NCI-H1694 treated with DMSO at 0.1 percent for 48 hours (cell line): Measurements from ENCODE around the gene MARCHF11.

ENCODE experiments used
- DNase-seq: peaks from one replicate; lab custom pipeline; 2025; lab: John Stamatoyannopoulos, UW

The MARCHF11 gene, protein sequence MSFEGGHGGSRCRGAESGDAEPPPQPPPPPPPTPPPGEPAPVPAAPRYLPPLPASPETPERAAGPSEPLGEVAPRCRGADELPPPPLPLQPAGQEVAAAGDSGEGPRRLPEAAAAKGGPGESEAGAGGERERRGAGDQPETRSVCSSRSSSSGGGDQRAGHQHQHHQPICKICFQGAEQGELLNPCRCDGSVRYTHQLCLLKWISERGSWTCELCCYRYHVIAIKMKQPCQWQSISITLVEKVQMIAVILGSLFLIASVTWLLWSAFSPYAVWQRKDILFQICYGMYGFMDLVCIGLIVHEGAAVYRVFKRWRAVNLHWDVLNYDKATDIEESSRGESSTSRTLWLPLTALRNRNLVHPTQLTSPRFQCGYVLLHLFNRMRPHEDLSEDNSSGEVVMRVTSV

DNA sequence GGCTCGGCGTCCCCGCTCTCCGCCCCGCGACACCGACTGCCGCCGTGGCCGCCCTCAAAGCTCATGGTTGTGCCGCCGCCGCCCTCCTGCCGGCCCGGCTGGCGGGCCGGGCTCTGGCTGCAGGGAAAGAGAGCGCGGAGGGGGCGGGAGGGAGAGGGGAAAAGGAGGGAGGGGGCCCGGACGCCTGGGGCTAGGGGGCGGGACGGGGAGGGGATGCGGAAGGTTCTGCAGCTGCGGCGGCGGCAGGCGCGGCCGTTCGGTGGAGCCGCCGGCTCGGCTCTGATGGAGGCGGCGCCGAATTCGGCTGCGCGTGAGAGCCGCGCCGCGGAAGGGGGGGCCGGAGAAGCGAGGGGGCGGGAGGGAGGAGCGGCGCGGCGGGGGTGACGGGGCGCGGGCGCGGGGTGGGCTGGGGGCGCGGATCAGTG lies at the start of gene MARCHF11:
MARCHF11 (minus strand) TSS at position 281 of the 425 bp plus-strand sequence; CDS start at position 65, 216 bp downstream.
- no peak for DNase-seq

DNA sequence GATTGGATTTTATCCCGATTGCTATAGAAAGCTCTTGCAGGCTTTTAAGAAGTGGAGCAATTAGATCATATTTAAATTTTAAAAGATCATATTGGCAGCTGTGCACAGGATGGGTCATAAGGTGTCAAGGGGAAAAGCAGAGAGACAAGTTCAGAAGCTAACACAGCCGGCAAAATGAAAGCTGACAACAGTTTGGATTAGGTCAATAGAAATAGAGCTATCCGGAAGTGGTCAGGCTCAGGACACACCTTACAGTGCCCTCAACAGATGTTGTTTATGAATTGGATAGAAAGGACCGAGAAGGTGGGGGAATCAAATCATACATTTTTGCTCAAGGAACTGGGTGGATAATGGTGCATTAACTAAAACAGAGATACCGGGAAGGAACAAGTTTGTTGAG lies 46.3 kb upstream of the MARCHF11 start:
- no peak for DNase-seq

DNA sequence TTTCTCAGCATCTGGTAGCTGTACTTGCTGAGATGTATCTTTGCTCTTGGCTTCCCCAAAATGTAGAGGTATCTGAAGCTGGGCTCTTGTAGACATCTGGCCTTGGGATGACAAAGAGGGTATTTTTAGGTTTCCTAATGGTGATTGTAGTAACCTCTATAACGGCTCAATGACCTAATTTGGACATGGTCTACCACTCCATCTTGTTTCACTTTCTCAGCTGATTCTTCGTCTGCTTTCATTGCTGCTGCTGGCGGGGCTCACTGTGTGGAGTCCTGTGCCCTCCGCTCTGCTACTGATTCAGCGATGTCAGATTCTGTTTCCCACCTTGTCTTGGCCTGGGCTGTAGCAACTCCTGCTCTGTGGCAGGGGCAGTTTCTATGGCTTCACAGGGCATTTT lies 12.7 kb upstream of the MARCHF11 start:
- DNase-seq = no peak

DNA sequence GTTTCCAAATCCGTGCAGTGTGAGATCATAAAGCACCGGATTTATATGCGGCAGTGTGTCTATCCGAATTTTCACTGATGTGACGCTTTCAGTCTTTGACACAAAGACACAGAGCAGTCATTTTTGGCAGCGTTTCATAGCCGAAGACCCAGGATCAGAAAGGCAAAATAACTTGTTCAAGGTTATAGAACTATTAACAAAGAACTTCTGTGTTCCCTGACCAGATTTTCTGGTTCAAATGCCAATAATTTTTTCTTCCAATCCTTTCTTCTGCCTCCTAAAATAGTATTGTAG lies 1.1 kb upstream of the MARCHF11 start:
- DNase-seq = no peak

DNA sequence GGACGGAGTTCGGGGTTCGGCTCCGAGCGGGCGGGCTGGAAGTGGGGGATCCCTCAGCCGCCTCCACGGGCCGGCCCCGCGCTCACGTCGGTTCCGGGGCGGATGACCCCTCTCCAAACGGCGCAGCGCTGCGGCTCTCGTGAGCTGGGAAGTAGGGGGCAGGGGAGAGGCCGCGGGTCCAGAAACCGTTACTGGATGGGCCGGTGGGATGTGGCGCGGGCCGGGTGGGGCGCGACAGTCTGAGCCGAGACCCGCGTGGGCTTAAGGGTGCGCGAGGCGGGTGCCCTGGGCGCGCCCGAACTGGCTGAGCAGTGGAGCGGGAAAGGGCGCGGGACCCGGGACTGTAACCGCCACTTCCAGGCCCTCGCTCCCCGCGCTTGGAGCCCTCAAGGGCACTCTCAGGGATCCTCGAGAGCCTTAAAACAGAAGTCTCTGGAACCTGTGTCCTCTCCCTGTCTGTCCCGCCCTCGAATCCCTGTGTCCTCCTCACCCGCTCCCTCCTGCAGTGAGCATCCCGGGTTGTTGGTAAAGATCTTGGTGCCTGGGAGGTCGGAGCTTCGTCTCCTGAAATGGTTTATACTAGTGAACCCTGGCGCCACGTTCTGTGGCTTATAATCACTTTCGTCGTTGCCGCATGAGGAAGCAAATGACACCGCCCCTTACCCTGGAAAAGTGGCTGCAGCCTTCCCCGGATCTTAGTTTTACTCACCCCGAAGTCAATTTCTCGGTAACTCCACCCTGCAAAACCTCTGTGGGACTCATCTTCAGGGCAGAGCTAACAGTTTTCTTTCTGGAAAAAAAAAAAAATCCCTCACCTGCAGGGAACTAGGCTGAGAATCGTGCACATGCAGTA lies 571 bp upstream of the MARCHF11 start:
- DNase-seq = no peak

DNA sequence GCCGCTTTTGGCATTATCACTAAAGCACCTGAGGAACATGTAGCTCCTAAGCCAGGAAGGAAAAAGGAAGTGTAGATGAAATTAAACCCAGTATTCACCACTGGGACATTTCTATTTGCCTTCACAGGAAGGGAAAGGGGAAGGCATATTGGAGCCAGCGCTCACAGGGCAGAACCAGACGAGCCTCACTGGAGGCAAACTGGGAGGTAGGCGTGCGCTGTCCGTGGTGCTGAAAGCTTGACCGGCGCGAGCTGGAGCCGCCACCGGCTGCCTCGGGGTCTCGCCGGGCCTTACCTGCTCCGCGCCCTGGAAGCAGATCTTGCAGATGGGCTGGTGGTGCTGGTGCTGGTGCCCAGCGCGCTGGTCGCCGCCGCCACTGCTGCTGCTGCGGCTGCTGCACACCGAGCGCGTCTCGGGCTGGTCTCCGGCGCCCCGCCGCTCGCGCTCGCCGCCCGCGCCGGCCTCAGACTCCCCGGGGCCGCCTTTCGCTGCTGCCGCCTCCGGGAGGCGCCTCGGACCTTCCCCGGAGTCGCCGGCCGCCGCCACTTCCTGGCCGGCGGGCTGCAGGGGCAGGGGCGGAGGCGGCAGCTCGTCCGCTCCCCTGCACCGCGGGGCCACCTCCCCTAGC lies 732 bp downstream of the MARCHF11 start:
- peak; percentile 23 for DNase-seq

DNA sequence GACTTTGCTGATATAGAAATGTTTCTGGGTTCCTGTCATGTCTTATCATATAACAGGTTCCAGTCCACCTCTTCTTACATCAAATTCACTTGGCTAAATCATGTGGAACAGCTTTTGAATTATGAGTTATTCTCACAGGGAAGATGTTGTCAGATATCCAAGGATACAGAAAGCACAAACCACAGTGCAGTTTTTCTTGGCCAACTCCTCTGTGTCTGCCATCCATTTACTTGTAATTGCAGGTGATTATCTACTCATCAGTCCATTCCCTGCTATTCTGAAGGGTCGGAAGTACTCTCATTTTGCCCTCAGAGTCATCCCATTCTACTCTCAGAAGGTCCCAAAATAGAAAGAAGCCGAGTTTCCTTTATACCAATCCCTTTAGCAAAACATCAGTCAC lies 10.0 kb downstream of the MARCHF11 start:
- DNase-seq = no peak

DNA sequence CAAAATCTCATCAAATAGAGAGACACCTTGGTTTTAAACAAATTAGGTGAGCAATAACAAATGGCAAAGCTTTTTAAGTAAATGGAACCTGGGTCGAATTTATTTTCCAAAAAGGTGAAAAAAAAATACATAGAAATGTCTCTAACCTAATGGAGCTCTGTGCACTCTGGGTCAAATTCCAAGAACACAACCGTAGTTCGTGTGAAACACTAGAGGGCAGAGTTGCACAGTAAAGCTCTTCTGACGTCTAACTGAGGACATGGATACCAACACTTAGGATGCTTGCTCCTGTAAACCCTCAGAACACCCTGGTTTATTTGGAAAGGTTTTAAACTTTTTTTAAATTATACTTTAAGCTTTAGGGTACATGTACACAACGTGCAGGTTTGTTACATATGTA lies 18.9 kb downstream of the MARCHF11 start:
- DNase-seq = peak; percentile 83

DNA sequence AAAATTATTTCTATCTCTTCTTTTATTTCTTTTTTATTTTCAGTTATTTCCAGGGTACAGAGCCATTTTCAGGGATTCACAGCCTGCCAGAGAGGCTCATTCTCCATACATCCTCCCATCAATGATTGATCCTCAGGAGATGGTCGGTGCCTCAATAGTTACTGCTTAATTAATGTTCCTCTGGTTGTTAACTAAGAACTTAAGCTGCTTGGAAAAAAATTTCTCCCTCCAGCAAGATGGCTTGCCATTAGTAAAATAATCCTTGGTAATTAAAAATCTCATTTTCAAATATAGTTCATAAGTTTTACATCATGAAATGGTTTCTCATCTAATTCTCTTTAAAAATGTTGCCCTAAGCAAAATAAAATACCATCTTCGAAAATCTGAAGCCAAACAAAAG lies 20.0 kb downstream of the MARCHF11 start:
- no peak for DNase-seq

DNA sequence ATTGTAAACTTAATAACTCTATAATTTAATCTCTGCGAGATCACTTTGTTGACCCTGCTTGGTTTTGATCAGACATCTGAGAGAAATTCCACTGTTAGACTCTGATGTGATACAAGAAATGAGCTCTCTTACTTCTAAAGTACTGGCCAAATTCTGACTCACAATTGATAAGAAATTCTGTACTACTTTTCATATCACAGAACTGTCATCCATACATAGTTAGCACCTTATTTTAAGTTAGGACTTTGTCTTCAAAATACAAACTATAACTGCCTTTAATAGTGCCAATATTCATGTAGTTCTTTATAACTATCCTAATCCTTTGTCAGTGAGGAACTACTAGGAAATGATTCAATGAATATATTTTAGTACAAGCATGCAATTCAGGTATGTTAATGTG lies 23.4 kb downstream of the MARCHF11 start:
- no peak for DNase-seq

DNA sequence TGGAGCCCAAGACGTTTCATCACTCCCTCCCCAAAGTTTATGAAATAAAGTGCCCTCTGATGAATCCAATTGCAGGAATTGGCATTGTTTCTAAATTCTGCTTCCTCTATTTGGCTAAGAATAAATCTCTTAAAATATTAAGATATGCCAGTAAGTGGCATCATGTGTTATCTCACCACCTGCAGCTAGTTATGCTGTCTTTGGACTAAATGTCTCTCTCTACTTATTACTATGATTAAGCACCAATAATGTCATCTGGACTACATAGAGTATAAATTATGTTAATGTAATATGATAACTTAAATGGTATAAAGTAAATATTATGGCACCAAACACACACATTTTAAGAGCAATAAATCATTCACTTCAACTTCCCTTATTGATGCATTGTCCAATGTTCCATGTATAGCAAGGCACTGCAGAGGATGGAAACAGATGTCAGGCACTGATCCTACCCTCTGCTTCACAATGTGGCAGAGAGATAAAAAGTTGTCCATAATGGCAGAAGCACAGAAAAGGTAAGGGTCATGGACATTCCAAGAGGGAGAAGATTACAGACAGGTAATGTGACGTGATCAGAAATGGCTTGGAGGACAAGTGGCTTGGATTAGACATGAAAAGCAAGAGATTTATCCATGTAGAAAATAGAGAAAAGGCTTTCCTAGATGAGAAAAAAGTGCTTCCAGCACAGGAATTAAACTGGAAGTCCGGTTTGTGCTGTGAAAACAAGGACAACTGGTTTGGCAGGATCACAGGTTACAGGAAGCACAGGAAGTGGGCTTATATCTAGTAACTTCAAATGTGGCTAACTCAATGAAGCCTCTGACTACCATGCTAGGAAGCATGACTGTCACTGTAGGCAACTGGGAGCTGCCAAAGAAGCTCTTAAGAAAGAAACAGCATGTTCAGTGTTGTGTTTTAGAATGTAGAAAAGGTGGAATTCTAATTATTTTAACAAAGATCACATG lies 26.7 kb downstream of the MARCHF11 start:
- DNase-seq = no peak

DNA sequence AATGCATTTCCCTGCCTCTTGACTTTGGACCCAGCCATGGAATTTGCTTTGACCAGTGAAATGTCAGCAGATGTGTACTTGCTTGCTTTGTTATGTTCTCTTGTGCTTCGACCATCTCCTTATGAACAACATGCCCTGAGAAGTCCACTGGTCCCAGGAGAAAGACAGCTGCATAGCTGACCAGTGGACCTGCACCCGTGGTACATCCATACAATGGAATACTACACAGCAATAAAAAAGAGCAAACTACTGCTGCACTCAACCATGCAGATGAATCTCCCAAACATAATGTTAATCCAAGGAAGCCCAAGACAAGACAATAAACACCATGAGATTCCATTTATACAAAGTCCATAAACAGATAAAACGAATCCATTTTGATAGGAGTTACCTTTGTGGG lies 30.0 kb downstream of the MARCHF11 start:
- no peak for DNase-seq

DNA sequence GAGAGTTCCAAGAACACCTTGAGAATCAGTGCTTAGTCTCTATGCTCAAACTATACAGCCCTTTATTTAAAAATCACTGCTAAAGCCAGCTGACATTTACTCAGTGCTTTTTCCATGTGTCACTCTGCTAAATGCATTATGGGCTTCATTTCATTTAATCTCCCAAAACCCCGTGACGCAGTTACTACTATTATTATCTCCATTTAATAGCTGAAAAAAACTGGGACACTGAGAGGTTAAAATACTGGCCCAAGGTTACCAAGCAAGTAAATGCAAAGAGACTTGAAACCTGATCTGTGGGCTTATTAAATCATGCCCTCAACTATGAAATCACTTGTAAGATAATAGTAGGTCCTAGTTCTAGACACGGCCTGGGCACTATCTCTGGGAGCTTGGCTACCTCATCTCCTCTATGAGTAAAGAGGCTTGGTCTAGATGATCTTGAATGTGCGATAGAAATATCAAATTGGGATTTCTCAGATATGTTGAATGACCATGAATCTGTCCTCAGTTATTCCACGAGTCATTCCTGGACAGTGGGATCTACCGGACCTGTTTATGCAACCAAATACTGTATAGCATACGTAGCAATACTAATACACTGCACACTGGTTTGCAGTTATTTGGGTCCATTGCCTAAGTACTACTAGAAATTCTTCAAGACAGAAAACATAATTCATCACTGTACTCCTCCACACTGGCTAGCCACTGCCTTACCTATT lies 32.3 kb downstream of the MARCHF11 start:
- DNase-seq = no peak

DNA sequence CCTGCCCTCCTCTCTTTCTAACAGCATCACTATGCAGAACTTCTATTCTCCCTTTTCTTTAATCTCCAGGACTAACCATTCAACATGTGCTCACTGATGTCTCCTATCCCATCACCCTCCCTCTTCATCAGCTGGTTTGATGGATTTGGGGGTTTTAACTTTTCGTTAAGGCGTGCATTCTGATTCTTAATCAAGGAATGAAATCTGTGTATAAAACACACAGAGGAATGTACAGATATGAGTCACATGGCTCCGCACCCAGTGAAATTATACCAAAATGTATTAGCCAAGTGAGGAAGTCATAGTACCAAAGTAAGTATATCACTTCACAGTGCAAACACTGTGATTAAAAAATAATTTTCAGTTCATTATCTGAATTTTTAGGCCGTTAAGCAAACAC lies 35.2 kb downstream of the MARCHF11 start:
- DNase-seq = no peak

DNA sequence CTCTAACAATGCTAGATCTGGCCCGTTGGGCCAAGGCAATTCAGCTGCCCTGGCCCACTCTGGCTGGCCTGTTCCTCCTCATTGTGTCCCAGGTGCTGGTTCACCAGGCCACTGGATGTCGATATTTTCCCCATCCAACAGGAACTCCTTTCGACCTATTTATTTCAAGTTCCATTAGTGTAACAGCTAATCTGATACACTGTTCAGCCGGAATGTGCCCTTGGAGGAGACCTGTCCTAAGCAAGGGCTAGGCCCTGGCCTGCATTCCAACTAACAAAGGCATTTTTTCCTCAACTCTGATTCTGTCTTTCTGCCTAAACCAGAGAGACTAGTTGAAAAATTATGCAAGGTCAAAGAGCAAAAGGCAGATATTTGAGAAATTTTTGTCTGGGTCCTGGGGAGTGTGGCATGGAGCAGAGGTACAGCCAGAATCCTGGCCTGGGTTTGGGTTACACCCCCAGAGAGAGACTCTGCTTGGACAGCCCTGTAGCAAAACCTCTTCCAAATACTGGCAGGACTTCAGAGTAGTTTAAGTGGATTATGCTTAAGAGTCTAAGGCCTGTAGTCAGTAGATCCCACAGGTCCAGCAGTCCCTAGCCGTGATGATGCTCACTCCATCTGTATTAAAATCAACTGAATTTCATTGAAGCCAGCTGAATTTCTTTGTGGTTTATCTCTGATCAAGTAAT lies 36.1 kb downstream of the MARCHF11 start:
- DNase-seq = no peak

DNA sequence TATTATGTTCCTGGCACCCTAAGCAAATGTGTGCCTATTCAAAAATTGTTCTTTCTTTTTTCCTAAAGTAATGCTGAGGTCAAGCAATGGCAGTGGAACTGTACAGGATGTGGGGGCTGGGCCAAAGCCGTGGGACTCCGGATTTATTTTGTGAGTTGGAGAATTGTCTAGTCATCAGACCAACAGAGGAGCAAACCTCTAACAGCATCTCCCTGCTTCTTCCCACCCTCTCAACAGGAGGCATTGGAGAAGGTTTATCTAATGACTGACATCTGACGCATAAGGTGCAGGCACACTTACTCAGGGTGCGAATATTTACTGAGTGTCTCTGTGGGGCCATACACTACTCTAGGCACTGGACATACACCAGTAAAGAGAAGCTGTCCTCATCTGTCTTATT lies 38.6 kb downstream of the MARCHF11 start:
- DNase-seq = no peak

DNA sequence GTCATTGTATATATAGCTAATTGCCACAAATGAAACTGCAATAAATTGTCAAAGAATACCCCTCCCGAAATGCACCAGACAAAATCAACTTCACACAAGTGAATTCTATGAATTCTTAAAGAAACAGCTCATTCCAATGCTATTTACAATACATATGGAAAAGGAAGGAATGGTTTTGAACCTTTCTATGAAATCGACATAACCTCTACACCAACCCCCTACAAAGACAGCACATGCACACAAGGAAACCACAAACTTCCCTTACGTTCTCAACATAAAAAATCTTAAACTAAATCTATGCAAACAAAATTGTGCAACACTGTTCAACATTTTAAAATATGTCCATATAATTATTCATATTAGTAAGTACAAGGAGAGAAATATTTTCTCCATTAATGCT lies 39.2 kb downstream of the MARCHF11 start:
- no peak for DNase-seq

DNA sequence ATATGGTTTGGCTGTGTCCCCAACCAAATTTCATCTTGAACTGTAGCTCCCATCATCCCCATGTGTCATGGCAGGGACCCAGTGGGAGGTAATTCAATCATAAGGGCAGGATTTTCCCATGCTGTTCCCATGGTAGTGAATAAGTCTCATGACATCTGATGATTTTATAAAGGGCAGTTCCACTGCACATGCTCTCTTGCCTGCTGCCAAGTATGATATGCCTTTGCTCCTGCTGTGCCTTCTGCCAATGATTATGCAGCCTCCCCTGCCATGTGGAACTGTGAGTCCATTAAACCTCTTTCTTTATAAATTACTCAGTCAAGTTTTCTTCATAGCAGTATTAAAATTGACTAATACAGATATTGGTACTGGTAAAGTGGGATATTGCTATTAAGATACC lies 42.4 kb downstream of the MARCHF11 start:
- no peak for DNase-seq

DNA sequence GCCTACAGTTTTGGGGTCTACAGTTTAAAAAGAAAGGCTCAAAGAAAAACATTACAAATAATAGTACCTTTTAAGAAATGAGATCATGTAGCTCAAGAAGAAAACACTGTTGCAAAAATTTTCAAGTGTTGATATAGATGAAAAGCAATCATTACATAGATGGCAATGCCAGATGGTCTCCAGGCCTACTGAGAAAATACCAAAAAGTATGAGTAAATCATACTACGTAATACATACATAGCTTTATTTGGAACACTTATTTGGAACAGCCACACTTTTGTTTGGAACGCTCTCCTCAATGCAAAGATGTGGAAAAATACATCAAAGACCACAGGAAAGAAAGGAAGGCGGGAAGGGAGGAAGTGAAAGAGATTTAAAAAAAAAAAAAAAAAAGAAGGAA lies 44.1 kb downstream of the MARCHF11 start:
- DNase-seq = no peak

DNA sequence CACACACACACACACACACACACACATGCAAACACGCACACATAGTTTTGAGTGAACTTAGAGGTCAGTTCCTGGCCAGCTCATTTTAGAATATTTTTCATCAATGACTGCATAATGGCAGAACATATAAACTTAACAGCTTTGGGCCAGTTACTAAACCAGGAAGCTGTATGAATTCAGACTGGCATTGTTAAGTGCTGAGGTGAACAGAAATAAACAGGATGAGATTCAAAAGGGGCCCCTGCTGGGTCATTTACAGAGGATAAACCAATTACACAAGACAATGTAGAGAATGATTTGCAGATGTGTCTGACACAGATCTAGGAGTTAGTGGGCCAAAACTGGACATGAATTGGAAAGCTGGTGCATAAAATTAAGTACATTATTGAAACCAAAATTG lies 44.6 kb downstream of the MARCHF11 start:
- no peak for DNase-seq

DNA sequence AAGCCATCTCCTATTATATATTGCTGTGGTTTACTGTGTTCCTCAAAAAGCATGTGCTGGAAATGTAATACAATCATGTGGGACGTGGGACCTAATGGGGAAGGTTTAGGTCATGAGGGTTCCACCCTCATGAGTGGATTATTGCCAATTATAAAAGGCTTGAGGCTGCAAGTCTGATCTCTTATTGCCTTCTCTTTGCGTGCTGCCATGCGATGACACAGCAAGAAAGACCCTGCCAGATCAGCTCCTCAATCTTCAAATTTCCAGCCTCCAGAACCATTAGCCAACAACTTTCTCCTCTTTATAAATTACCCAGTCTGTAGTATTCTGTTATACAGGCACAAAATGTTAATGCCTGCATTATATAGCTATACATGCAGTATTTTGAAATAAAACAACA lies 45.4 kb downstream of the MARCHF11 start:
- no peak for DNase-seq
